Gastroesophageal sphincter (tissue), 4 donors: Measurements from ENCODE around the gene TAS2R9. TPM values are rescaled to one million over a fixed set of nuclear protein-coding genes. Genes with fewer than 3 reads are reported as not detected.

Experiments used
- ATAC-seq: fragments of 150-250 bp; one replicate; pipeline ENCODE4 v1.9.1; 2016; ENCODE audit warnings: mild to moderate bottlenecking, moderate library complexity
- H3K27ac ChIP-seq, 4 donors: fragments of 200-600 bp; sonication (generic) in 3 of 4; 1 replicate in 3 of 4; 2 replicates in 1 of 4; pipeline ENCODE4 v1.5.1; 2016 to 2019
- H3K27me3 ChIP-seq: fragments of 200-600 bp; sonication (generic); one replicate; pipeline ENCODE4 v1.5.1; 2019
- H3K36me3 ChIP-seq, 2 donors: fragments of 200-600 bp; sonication (generic); one replicate each; pipeline ENCODE4 v1.5.1; 2019; ENCODE audit warnings: control low read depth in 1 of 2
- H3K4me1 ChIP-seq, 3 donors: fragments of 200-600 bp; sonication (generic); 1 replicate in 2 of 3; 2 replicates in 1 of 3; pipeline ENCODE4 v1.5.1; 2016 to 2019; ENCODE audit warnings: control low read depth in 2 of 3
- H3K4me3 ChIP-seq, 2 donors: fragments of 200-600 bp; sonication (generic); one replicate each; pipeline ENCODE4 v1.5.1; 2019; ENCODE audit warnings: mild to moderate bottlenecking in 1 of 2, moderate library complexity in 1 of 2
- H3K9me3 ChIP-seq, 3 donors: fragments of 200-600 bp; sonication (generic); one replicate each; pipeline ENCODE4 v1.5.1; 2017 to 2019; ENCODE audit warnings: control low read depth in 2 of 3
- EP300 ChIP-seq: sonication (generic); formaldehyde crosslinking; IDR thresholded peaks from one replicate; pipeline ENCODE4 v1.6.1; 2017; ENCODE audit warnings: antibody characterized with exemption, mild to moderate bottlenecking
- POLR2A ChIP-seq, 2 donors: fragments of 450-650 bp; IDR thresholded peaks; one replicate each; pipeline ENCODE4 v1.6.1; 2017; ENCODE audit warnings: antibody characterized with exemption in 2 of 2, mild to moderate bottlenecking in 2 of 2, moderate library complexity in 1 of 2
- POLR2AphosphoS5 ChIP-seq: sonication (generic); formaldehyde crosslinking; IDR thresholded peaks from one replicate; pipeline ENCODE4 v1.6.1; 2017; ENCODE audit warnings: antibody characterized with exemption
- whole genome bisulfite sequencing, 2 donors: methylation state at CpG; one replicate each; pipeline ENCODE4 v1.1.5; 2018; ENCODE audit warnings: low coverage in 1 of 2; 5-methylcytosine and 5-hydroxymethylcytosine counted together
- total RNA-seq, 4 donors: library from RNA; depleted of rRNA; stranded (reverse); fragments of >200 nt; gene quantifications; one replicate each; pipeline ENCODE4 v1.1.0, GENCODE V29; 2016
- TF ChIP-seq, protein P1 (sequence below), 4 experiments: fragments of 200-600 bp in 2 of 4; fragments of 450-650 bp in 2 of 4; sonication (generic) in 1 of 4; IDR thresholded peaks; one replicate each; pipeline ENCODE4 v1.5.1; 2017 to 2019; ENCODE audit warnings: antibody characterized with exemption in 4 of 4, mild to moderate bottlenecking in 2 of 4, moderate library complexity in 2 of 4

TAS2R9 gene
- total RNA-seq, 4 donors from 2014 or later: not detected

- Histone ChIP-seq H3K27me3 (no peaks in the 10 kb centered on the region), H3K9me3 (no peaks in the 10 kb centered on the region), H3K4me3 (no peak overlapping the region), H3K36me3 (no peaks in the 10 kb centered on the region), H3K27ac (no peak overlapping the region), H3K4me1 (no peaks in the 10 kb centered on the region)
- no peak for ATAC-seq
- 82 to 87% methylated on average over 3 of the region's 3 CpGs for WGBS, 2 donors
- no peak for TF ChIP-seq EP300
Observed at GRCh38 chr12:10824957-10825356, 15.0 kb upstream of the TAS2R9 start.

DNA sequence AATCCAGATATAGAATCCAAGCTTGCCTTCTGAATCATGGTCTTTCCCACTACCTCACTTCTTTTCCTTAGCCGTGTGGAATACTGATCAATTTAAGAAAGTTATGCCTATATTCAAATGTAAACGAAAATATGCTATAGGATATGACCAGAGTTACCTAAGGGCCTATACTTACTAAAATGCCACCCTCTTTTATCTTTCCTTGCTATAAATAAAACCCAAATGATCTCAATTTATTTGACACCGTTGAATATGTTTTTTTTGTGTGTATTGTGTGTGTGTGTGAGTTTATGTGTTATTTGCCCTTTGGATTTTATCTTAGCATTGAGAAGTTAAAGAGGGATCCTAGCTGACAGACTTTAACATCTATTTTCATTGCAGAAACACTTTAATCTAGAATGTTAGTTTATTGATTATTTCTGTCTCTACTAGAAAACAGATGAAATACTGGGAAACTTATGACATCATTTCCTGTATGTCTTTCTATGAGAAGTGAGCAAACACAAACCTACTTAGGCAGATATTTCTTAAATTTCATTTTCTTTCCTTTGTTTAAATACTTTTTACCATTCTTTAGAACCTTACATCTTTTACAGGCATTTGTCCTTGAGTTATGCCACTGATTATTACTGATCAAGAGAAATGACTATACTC is 2.0 kb upstream of the TAS2R9 start:
- Histone ChIP-seq H3K27ac (no peak overlapping the region), H3K4me3 (no peak overlapping the region), H3K36me3 (no peaks in the 10 kb centered on the region), H3K27me3 (no peaks in the 10 kb centered on the region), H3K4me1 (no peaks in the 10 kb centered on the region), H3K9me3 (peaks cover 0 to 4% (median 0%) of the 10 kb centered on the region in 3 donors)
- WGBS, 2 donors: 79 to 90% methylated on average over 3 of the region's 3 CpGs
- no peak for TF ChIP-seq EP300
- TF ChIP-seq, protein P1, sequence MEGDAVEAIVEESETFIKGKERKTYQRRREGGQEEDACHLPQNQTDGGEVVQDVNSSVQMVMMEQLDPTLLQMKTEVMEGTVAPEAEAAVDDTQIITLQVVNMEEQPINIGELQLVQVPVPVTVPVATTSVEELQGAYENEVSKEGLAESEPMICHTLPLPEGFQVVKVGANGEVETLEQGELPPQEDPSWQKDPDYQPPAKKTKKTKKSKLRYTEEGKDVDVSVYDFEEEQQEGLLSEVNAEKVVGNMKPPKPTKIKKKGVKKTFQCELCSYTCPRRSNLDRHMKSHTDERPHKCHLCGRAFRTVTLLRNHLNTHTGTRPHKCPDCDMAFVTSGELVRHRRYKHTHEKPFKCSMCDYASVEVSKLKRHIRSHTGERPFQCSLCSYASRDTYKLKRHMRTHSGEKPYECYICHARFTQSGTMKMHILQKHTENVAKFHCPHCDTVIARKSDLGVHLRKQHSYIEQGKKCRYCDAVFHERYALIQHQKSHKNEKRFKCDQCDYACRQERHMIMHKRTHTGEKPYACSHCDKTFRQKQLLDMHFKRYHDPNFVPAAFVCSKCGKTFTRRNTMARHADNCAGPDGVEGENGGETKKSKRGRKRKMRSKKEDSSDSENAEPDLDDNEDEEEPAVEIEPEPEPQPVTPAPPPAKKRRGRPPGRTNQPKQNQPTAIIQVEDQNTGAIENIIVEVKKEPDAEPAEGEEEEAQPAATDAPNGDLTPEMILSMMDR (IDR thresholded peaks at IDR 0.05): no peak
- ATAC-seq: no peak

GRCh38 chr12:10807186-10807585 is 2.8 kb downstream of the TAS2R9 start, which contains the start of gene TAS2R8:
Gene TAS2R8 (minus strand): TSS chr12:10807286. CDS start chr12:10806980, 306 bp downstream.
- no peak within 1 kb of the TSS for H3K27ac ChIP-seq
- no peaks in the 10 kb centered on the region for H3K27me3 ChIP-seq
- WGBS, 2 donors: 60 to 70% methylated on average over 1 of the region's 1 CpG
- H3K9me3 ChIP-seq: no peaks in the 10 kb centered on the region
- no peak within 1 kb of the TSS for H3K4me3 ChIP-seq
- H3K36me3 ChIP-seq: no peaks in the 10 kb centered on the region
- no peak for ATAC-seq
- TF ChIP-seq POLR2AphosphoS5 (no peak), EP300 (no peak), POLR2A (IDR thresholded peaks at IDR 0.05) (no peak)
- TF ChIP-seq, protein P1 (IDR thresholded peaks at IDR 0.05): no peak
- H3K4me1 ChIP-seq: no peaks in the 10 kb centered on the region

DNA sequence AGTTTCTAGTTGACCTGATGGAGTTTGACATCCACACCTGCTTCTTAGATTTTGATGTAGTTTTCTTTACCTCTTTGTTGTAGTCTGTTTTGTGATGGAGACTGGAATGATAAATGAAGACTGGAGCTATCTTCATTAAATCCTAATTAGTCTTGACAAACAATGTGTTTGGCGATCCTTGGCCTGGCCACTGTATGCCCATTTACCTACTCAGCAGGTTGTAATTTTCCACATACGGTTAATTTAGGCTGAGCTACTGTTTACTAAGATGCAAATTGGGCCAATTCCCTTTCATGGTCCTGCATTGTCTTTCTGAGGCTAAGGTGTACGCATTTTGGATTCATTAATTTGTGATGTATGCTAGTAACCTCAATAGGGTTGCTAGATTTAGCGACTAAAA is 7.4 kb downstream of the TAS2R9 start, which contains the start of gene TAS2R7:
TSS of gene TAS2R7 (minus strand) at position 41 of the 400 bp plus-strand sequence. CDS start 57 bp downstream, outside the sequence.
- Histone ChIP-seq H3K36me3 (no peaks in the 10 kb centered on the region), H3K27me3 (no peaks in the 10 kb centered on the region), H3K4me3 (no peak within 1 kb of the TSS), H3K9me3 (no peaks in the 10 kb centered on the region), H3K4me1 (no peaks in the 10 kb centered on the region), H3K27ac (no peak within 1 kb of the TSS)
- 56 to 76% methylated on average over 3 to 4 of the region's 4 CpGs for WGBS, 2 donors
- ATAC-seq: no peak
- TF ChIP-seq POLR2AphosphoS5 (no peak), EP300 (no peak), POLR2A (IDR thresholded peaks at IDR 0.05) (no peak)
- TF ChIP-seq, protein P1 (IDR thresholded peaks at IDR 0.05): no peak

GRCh38 chr12:10801741-10802140 is 8.2 kb downstream of the TAS2R9 start:
- no peaks in the 10 kb centered on the region for H3K4me1 ChIP-seq
- WGBS, 2 donors: 53 to 67% methylated on average over 5 of the region's 5 CpGs
- ATAC-seq: no peak
- H3K4me3 ChIP-seq: no peak overlapping the region
- no peaks in the 10 kb centered on the region for H3K27me3 ChIP-seq
- H3K9me3 ChIP-seq: no peaks in the 10 kb centered on the region
- H3K36me3 ChIP-seq: no peaks in the 10 kb centered on the region
- TF ChIP-seq POLR2AphosphoS5 (no peak), EP300 (no peak), POLR2A (IDR thresholded peaks at IDR 0.05) (no peak)
- TF ChIP-seq, protein P1 (IDR thresholded peaks at IDR 0.05): no peak
- no peak overlapping the region for H3K27ac ChIP-seq
